GM19324 (cell line): ENCODE measurements around the gene AGBL4.
"Not testable (repeated sequence)": the region's sequence is repeated elsewhere in the genome, so short reads cannot be mapped to it uniquely, and the experiment has no call there.

Experiments
- ATAC-seq: cut with Tn5 transposase; IDR thresholded peaks from one replicate; pipeline ENCODE4 v1.9.1; 2021; ENCODE audit warnings: mild to moderate bottlenecking, moderate library complexity; ENCODE audit not compliant: unreplicated experiment, low FRiP score

Gene AGBL4

GRCh38 chr1:49323925-49324540 lies 699.7 kb downstream of the AGBL4 start:
- ATAC-seq = no peak

- ATAC-seq = not testable (repeated sequence)
Observed at GRCh38 chr1:49320493-49320892, 703.3 kb downstream of the AGBL4 start.

DNA sequence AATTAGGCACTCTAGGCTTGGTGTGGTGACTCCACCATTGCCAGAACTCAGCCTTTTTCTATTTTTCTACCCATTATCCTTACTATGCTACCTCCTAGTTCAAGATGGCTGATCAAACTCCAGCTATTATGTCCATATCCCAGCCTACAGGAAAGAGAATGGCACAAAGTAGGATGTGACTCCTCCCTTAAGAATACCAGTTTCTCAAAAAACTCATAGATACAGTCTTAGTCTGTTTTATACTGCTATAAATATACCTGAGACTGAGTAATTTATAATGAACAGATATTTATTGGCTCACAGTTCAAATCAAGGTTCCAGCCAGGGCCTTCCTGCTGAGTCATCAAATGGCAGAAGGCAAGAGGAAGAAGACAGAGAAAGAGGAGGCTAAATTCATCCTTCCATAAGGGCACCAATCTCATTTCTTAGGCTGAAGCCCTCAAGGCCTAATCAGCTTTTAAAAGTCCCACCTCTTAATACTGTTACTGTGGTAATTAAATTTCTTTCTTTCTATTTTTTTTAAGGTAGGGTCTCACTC lies 704.3 kb downstream of the AGBL4 start:
- ATAC-seq = no peak

GRCh38 chr1:49318218-49318617 lies 705.5 kb downstream of the AGBL4 start:
- no peak for ATAC-seq

DNA sequence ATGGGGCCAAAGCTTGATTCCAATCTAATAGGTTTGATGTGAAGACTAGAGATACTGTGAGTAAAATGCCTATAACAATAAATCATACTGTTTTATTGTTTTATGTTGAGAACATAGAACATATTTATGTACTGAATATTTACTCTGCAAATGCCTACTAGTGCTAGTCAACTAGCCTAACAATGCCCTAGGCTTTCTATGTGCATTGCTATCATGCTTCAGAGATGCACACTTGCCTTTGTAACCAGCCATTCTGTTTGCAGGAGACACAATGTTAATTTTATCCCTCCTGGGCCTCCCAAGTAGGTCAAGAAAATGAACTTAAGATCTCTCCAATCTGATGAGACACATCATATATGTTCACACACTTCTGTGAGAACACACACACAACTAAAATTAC lies 716.3 kb downstream of the AGBL4 start:
- no peak for ATAC-seq

GRCh38 chr1:49306507-49307070 lies 717.2 kb downstream of the AGBL4 start:
- no peak for ATAC-seq

DNA sequence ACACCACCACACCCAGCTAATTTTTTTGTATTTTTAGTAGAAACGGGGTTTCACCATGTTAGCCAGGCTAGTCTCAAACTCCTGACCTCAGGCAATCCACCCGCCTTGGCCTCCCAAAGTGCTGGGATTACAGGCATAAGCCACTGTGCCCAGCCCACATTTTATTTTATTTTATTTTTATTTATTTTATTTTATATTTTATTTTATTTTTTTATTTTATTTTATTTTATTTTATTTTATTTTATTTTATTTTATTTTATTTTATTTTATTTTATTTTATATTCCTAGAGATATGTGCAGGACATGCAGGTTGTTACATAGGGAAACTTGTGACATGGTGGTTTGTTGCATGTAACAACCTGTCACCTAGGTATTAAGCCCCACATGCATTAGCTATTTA lies 721.4 kb downstream of the AGBL4 start:
- ATAC-seq = not testable (repeated sequence)

GRCh38 chr1:49298304-49298703 lies 725.5 kb downstream of the AGBL4 start:
- no peak for ATAC-seq

- no peak for ATAC-seq
Observed at GRCh38 chr1:49297783-49298182, 726.0 kb downstream of the AGBL4 start.

GRCh38 chr1:49294539-49294938 lies 729.2 kb downstream of the AGBL4 start:
- ATAC-seq = no peak

GRCh38 chr1:49293016-49293415 lies 730.7 kb downstream of the AGBL4 start:
- no peak for ATAC-seq

- ATAC-seq = not testable (repeated sequence)
Observed at GRCh38 chr1:49257211-49258049, 766.3 kb downstream of the AGBL4 start.

- ATAC-seq = no peak
Observed at GRCh38 chr1:49252917-49253316, 770.8 kb downstream of the AGBL4 start.

DNA sequence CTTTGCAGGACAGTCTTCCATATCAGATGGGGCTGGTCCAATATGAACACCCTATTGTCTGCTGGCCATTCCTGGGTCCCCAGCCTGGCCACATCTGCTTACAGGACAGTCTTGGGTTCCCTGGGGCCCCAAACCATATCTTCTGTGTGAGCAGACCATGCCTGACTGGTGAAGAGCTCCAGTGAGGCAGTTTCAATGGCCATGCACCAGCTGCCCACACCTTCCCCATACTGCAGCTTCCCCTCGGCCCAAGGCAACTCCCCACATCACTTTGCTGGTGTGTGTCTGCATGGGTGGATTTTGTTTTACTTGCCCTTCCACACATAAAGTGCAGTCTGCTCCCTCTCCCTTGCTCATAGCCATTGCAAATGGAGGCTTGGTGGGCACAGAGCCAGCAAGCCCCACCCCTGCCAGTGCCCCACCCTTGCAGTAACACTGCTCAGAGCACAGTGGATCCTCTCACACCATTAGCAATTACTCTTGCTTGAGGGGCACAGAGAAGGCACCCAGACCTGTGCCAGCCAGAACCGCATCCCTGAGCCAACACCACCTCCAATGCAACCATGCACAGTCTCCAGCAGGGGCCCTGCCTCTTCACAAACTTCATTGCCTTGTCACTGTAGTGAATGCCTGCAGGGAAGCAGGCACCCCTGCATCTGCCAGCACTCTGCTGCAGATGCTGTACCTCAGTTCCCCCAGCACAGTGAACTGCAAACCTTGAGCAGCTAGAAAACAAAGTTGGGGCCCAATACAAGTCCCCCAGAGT lies 772.6 kb downstream of the AGBL4 start:
- ATAC-seq = no peak

GRCh38 chr1:49240709-49241221 lies 783.0 kb downstream of the AGBL4 start:
- no peak for ATAC-seq

DNA sequence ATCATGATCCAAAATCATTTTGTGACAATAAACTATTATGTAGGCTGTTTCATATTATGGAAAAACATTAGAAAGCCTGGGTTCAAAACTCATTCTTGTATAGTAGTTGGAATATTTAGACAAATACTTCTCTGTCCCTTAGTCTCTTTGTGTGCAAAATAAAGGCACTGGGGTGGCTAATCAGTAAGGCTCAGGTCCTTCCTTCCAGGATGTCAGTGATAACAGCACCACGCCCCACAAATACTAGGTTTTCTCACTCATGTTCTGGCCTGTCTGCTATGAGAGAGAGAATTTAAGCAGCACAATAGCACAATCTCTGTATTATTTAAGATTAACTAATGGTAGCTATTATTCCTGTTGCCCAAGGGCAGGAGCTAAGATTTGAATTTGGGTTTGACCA lies 788.8 kb downstream of the AGBL4 start:
- ATAC-seq = no peak

- ATAC-seq = no peak
Observed at GRCh38 chr1:49229555-49229954, 794.2 kb downstream of the AGBL4 start.

DNA sequence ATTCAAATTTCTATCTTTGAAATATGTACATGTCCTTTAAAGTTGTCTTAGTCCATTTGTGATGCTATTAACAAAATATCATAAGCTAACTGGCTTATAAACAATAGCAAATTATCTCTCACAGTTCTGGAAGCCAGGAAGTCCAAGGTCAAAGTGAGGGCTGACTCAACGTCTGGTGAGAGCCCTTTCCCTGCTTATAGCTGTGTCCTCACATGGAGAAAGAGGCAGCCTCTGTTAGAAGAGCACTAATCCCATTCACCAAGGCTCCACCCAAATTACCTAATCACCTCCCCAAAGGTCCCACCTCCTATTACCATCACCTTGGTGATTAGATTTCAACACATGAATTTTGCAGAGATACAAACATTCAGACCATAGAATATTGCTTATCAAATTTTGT lies 797.0 kb downstream of the AGBL4 start:
- ATAC-seq = no peak

GRCh38 chr1:49225464-49225863 lies 798.3 kb downstream of the AGBL4 start:
- ATAC-seq = no peak

DNA sequence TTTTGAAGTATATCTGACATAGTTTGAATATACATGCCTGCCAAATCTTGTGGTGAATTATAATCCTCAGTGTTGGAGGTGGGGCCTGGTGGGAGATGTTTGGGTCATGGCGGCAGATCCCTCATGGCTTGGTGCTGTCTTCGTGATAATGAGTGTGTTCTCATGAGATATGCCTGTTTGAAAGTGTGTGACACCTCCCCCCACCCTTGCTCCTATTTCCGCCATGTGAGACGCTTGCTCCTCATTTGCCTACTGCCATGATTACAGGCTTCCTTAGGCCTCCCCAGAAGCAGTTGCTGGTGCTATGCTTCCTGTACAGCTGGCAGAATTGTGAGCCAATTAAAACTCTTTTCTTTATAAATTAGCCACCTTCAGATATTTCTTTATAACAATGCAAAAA lies 810.5 kb downstream of the AGBL4 start:
- ATAC-seq = no peak

- ATAC-seq = no peak
Observed at GRCh38 chr1:49208712-49209111, 815.0 kb downstream of the AGBL4 start.
